Fibroblast of lung (primary cell): Measurements from ENCODE around the gene ITGAL. TPM values are rescaled to one million over a fixed set of nuclear protein-coding genes. Genes with fewer than 3 reads are reported as not detected.

Experiments
- DNase-seq, 2 donors: peaks; one replicate each; pipeline versions ENCODE4 v3.0.0 to v3.0.0-alpha.2; 2010; ENCODE audit warnings: low read depth in 2 of 2
- H2AFZ ChIP-seq: 2 replicates; pipeline ENCODE4 v1.5.1; 2012; ENCODE audit warnings: low read length, control low read depth, inconsistent platforms
- H3K27ac ChIP-seq: 2 replicates; pipeline ENCODE4 v1.5.1; 2011; ENCODE audit warnings: low read length, control low read depth; ENCODE audit not compliant: insufficient read depth
- H3K27me3 ChIP-seq: 2 replicates; pipeline ENCODE4 v1.5.1; 2011; ENCODE audit warnings: mild to moderate bottlenecking, low read length; ENCODE audit not compliant: control insufficient read depth, insufficient read depth
- H3K36me3 ChIP-seq: 2 replicates; pipeline ENCODE4 v1.5.1; 2011; ENCODE audit warnings: low read length; ENCODE audit not compliant: control insufficient read depth, insufficient read depth
- H3K4me1 ChIP-seq: 2 replicates; pipeline ENCODE4 v1.5.1; 2011; ENCODE audit warnings: low read length; ENCODE audit not compliant: control insufficient read depth, insufficient read depth; ENCODE audit errors: extremely low read depth
- H3K4me2 ChIP-seq: 2 replicates; pipeline ENCODE4 v1.5.1; 2011; ENCODE audit warnings: low read length, control low read depth; ENCODE audit not compliant: insufficient read depth; ENCODE audit errors: extremely low read depth
- H3K4me3 ChIP-seq, 4 experiments: fragments of 200-600 bp in 1 of 4; sonication (generic) in 1 of 4; replicated peaks in 1 of 4; 2 replicates each; pipeline ENCODE4 v1.5.1; 2011 to 2016; ENCODE audit warnings: low read length in 4 of 4, low read depth in 3 of 4, mild to moderate bottlenecking in 3 of 4, control low read depth in 2 of 4, inconsistent platforms in 1 of 4, mixed read lengths in 1 of 4; ENCODE audit not compliant: insufficient read depth in 1 of 4; ENCODE audit errors: control extremely low read depth in 1 of 4
- H3K79me2 ChIP-seq: 2 replicates; pipeline ENCODE4 v1.5.1; 2012; ENCODE audit warnings: mild to moderate bottlenecking, low read length, inconsistent platforms; ENCODE audit not compliant: control insufficient read depth, insufficient read depth
- H3K9ac ChIP-seq: 2 replicates; pipeline ENCODE4 v1.5.1; 2011; ENCODE audit warnings: mild to moderate bottlenecking, low read length, control low read depth; ENCODE audit not compliant: insufficient read depth
- H3K9me3 ChIP-seq: 2 replicates; pipeline ENCODE4 v1.5.1; 2012; ENCODE audit warnings: low read depth, low read length; ENCODE audit not compliant: control insufficient read depth, insufficient read depth
- H4K20me1 ChIP-seq: 2 replicates; pipeline ENCODE4 v1.5.1; 2011; ENCODE audit warnings: low read length; ENCODE audit not compliant: control insufficient read depth, insufficient read depth; ENCODE audit errors: extremely low read depth
- EZH2 ChIP-seq: IDR thresholded peaks from 2 replicates; pipeline ENCODE4 v1.5.1; 2012; ENCODE audit warnings: low read length, control low read depth, mild to moderate bottlenecking; ENCODE audit errors: missing control alignments
- polyA minus RNA-seq: library from RNA; depleted of rRNA, polyadenylated mRNA; stranded (reverse); fragments of >200 nt; gene quantifications from 2 replicates; pipeline ENCODE4 v1.2.3, GENCODE V29; 2011; ENCODE audit warnings: low replicate concordance
- polyA plus RNA-seq, 2 donors: library from polyadenylated mRNA; depleted of rRNA in 1 of 2; stranded (reverse) in 1 of 2; unstranded in 1 of 2; fragments of >200 nt; gene quantifications; 2 replicates each; pipeline ENCODE4 v1.2.1, GENCODE V29; 2011 to 2012; ENCODE audit warnings: missing spikeins in 1 of 2
- total RNA-seq: library from RNA; depleted of rRNA; stranded (reverse); fragments of >200 nt; gene quantifications from 2 replicates; pipeline ENCODE4 v1.2.1, GENCODE V29; 2014
- TF ChIP-seq, protein P1 (sequence below), 2 donors: IDR thresholded peaks in 1 of 2; conservative IDR thresholded peaks in 1 of 2; 1 replicate in 1 of 2; 2 replicates in 1 of 2; pipeline ENCODE4 v1.5.1; 2011 to 2012; ENCODE audit warnings: low read length in 2 of 2, control low read depth in 1 of 2, inconsistent platforms in 1 of 2, low read depth in 1 of 2, mild to moderate bottlenecking in 1 of 2

Gene ITGAL
- total RNA-seq (not detected in 2 replicates), polyA plus RNA-seq (not detected in 2 replicates), polyA minus RNA-seq (not detected in 2 replicates)
- polyA plus RNA-seq (2012), result not detected in 2 replicates

GRCh38 chr16:30472328-30472942 is at the start of gene ITGAL:
Gene ITGAL (plus strand): TSS chr16:30472742. CDS start chr16:30472838, 96 bp downstream.
- no peaks in the 10 kb centered on the region for H3K9me3 ChIP-seq

DNA sequence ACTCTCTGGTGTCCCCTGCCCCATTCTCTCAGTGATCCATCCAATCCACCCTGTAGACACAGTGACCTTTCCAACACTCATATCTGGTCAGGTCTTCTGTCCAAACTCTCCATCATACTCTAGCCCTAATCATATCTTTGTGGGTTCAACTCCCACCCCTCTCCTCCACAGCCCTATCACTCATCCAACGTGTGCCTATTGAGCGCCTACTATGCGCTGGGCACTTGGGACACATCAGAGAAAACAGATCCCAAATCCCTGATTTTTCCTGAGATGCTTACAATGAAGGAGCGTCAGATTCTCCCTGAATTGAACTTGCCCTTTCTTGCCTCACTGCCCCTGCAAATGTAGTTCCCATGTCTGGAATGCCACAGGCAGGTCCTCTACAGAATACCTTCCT is 44.5 kb upstream of the ITGAL start:
- Histone ChIP-seq H3K9ac (no peak overlapping the region), H3K4me2 (no peak overlapping the region), H3K4me3 (no peak overlapping the region), H4K20me1 (no peaks in the 10 kb centered on the region), H3K79me2 (peaks cover 6% of the 10 kb centered on the region), H3K27ac (no peak overlapping the region), H3K36me3 (peaks cover 9% of the 10 kb centered on the region), H3K4me1 (peaks cover 2% of the 10 kb centered on the region), H3K27me3 (no peaks in the 10 kb centered on the region), H2AFZ (no peak overlapping the region), H3K9me3 (no peaks in the 10 kb centered on the region)
- no peak for DNase-seq
- no peak for TF ChIP-seq EZH2
- TF ChIP-seq, protein P1, sequence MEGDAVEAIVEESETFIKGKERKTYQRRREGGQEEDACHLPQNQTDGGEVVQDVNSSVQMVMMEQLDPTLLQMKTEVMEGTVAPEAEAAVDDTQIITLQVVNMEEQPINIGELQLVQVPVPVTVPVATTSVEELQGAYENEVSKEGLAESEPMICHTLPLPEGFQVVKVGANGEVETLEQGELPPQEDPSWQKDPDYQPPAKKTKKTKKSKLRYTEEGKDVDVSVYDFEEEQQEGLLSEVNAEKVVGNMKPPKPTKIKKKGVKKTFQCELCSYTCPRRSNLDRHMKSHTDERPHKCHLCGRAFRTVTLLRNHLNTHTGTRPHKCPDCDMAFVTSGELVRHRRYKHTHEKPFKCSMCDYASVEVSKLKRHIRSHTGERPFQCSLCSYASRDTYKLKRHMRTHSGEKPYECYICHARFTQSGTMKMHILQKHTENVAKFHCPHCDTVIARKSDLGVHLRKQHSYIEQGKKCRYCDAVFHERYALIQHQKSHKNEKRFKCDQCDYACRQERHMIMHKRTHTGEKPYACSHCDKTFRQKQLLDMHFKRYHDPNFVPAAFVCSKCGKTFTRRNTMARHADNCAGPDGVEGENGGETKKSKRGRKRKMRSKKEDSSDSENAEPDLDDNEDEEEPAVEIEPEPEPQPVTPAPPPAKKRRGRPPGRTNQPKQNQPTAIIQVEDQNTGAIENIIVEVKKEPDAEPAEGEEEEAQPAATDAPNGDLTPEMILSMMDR (conservative IDR thresholded peaks at IDR 0.05 in 1 of 2, IDR thresholded peaks at IDR 0.05 in 1 of 2; ENCODE audit: low read depth in 1 of 2, low read length in 2 of 2), result no peak

More at GRCh38 chr16:30472328-30472942, at the start of gene ITGAL:
- no peak within 1 kb of the TSS for H2AFZ ChIP-seq
- no peak for TF ChIP-seq EZH2
- TF ChIP-seq, protein P1 (conservative IDR thresholded peaks at IDR 0.05 in 1 of 2, IDR thresholded peaks at IDR 0.05 in 1 of 2; ENCODE audit: low read depth in 1 of 2, low read length in 2 of 2), result no peak
- peaks cover 23% of the 10 kb centered on the region for H3K27me3 ChIP-seq
- H3K27ac ChIP-seq, result no peak within 1 kb of the TSS
- no peaks in the 10 kb centered on the region for H3K4me1 ChIP-seq
- DNase-seq, result no peak
- no peaks in the 10 kb centered on the region for H4K20me1 ChIP-seq
- no peak within 1 kb of the TSS for H3K4me3 ChIP-seq
- no peaks in the 10 kb centered on the region for H3K36me3 ChIP-seq
- no peak within 1 kb of the TSS for H3K9ac ChIP-seq
- H3K4me2 ChIP-seq, result no peak within 1 kb of the TSS
- no peaks in the 10 kb centered on the region for H3K79me2 ChIP-seq

GRCh38 chr16:30429418-30429677 is 43.2 kb upstream of the ITGAL start:
- H3K36me3 ChIP-seq, result peaks cover 5% of the 10 kb centered on the region
- H3K27me3 ChIP-seq, result peaks cover under 1% of the 10 kb centered on the region
- H3K4me1 ChIP-seq, result peaks cover 2% of the 10 kb centered on the region
- H3K9ac ChIP-seq, result peak overlapping the region; percentile 46
- H3K4me2 ChIP-seq, result peak overlapping the region; percentile 99
- TF ChIP-seq, protein P1 (conservative IDR thresholded peaks at IDR 0.05 in 1 of 2, IDR thresholded peaks at IDR 0.05 in 1 of 2; ENCODE audit: low read depth in 1 of 2, low read length in 2 of 2), result no peak
- TF ChIP-seq EZH2, result no peak
- no peak overlapping the region for H3K27ac ChIP-seq
- H3K79me2 ChIP-seq, result peaks cover 6% of the 10 kb centered on the region
- H2AFZ ChIP-seq, result peak overlapping the region; percentile 94
- peak overlapping the region; percentile 81 to 92 (median 88) for H3K4me3 ChIP-seq
- no peak for DNase-seq
- H3K9me3 ChIP-seq, result no peaks in the 10 kb centered on the region
- H4K20me1 ChIP-seq, result no peaks in the 10 kb centered on the region
